VCaP (cell line): ENCODE data around the gene CHKB.

ENCODE experiments used
- H3K27ac ChIP-seq: fragments of 450-650 bp; 2 replicates; pipeline ENCODE4 v1.5.1; 2017
- TF ChIP-seq, protein P1 (sequence below): fragments of 450-650 bp; conservative IDR thresholded peaks from 2 replicates; pipeline ENCODE4 v1.5.1; 2017; ENCODE audit warnings: mild to moderate bottlenecking, moderate library complexity

CHKB gene

DNA sequence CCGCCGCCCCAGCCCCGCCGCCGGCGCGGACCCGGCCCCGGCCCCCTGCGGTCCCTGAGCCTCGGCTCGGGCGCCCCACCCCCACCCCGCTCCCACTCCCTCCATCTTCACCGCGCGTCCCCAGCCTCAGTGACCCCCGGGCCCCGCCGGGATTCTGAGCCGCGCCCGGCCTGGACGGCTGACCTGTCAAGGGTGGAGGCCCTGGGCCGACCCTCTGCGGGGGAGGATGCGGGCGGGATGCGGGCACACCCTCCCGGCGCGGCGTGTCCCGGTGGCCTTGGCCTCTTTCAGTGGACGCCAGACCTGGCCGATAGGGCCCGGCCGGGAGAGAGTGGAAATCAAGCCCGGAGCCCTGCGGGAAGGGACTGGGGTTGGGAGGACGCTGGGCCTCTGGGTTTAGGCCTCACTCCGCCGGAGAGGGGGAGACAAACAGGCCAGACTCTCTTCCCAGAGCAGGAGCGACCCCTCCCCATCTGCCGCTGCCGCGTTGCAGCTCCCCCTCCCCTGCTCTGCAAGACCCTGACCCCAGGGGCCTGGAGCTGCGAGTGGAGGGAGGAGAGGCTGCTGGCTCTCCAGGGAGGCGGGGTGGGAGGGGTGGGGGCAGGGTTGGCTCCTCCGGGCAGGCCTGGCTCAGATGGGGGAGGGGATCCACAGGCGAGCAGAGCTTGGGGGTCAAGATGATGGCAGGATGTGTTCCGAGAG lies 18.5 kb upstream of the CHKB start:
- TF ChIP-seq, protein P1, sequence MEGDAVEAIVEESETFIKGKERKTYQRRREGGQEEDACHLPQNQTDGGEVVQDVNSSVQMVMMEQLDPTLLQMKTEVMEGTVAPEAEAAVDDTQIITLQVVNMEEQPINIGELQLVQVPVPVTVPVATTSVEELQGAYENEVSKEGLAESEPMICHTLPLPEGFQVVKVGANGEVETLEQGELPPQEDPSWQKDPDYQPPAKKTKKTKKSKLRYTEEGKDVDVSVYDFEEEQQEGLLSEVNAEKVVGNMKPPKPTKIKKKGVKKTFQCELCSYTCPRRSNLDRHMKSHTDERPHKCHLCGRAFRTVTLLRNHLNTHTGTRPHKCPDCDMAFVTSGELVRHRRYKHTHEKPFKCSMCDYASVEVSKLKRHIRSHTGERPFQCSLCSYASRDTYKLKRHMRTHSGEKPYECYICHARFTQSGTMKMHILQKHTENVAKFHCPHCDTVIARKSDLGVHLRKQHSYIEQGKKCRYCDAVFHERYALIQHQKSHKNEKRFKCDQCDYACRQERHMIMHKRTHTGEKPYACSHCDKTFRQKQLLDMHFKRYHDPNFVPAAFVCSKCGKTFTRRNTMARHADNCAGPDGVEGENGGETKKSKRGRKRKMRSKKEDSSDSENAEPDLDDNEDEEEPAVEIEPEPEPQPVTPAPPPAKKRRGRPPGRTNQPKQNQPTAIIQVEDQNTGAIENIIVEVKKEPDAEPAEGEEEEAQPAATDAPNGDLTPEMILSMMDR = no peak
- H3K27ac ChIP-seq = peak overlapping the region; percentile 79

DNA sequence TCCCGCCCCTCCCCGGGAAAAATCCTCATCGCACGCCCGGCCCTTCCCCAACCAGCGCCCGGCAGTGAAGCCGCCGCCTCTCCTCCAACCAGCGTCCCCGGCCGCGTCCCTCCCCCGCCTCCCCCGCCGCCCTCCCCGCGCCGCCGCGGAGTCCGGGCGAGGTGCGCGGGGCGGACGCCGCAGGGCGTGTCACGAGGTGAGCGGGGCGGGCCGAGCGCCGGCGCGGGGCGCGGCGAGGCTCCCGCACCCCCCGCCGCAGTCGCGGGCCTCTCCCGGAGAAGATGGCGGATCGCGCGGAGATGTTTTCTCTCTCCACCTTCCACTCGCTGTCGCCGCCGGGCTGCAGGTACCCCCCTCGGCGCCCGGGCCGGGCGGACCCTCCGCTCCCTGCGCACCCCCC lies 17.9 kb upstream of the CHKB start, which contains the start of gene MAPK8IP2:
Gene MAPK8IP2, plus strand, starts transcription at position 256 of the 400 bp plus-strand sequence. Its CDS starts 26 bp downstream, at position 282.
- H3K27ac ChIP-seq = peak within 1 kb of the TSS; percentile 79
- TF ChIP-seq, protein P1 = no peak

DNA sequence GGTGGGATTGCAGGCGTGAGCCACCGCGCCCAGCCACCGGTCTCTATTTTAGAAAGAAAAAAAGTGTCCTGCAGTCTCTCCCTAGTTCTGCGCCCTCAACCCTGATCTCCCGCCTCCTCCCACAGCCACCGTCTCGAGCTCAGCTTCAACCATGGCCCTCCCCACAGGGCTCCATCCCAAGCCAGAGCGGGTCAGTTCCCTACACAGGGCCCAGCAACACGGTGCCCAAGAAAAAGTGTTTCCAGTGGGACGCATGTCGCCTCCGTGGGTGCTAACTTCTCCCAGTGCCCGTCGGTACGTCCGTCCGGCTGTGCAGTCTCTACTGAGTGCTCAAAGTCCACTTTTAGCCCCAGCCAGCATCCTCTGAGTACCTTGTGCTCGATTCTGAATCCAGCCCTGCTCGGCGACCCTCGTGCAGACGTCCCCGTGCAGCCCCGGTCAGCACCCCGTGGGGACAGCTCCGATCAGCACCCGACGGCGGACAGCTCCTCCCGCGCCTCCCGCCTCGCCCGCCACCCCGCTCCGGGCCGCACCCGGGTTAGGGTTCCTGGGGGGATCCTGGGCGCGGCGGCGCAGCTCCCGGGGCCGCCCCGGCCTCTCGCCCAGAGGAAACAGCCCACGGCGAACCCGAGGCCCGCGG lies 17.3 kb upstream of the CHKB start:
- TF ChIP-seq, protein P1 = no peak
- peak overlapping the region; percentile 79 for H3K27ac ChIP-seq

DNA sequence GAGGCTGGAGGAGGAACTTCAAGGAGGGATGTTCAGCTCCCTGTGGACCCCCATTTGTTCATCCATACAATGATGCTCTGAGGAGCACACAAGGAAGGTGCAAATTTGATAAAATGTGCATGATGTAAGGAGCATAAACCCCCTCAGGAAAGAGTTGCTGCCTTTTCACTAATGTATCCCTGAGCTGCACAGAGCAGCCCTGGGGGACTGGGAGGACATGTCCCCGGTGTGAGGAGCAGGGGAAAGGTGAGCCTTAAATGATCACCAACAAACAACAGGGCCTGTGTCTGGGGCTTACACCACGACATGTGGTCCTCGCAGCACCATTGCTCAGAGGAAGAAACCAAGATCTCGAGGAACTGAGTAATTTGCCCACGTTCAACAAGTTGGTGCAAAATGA lies 14.4 kb upstream of the CHKB start:
- TF ChIP-seq, protein P1 = no peak
- no peak overlapping the region for H3K27ac ChIP-seq

DNA sequence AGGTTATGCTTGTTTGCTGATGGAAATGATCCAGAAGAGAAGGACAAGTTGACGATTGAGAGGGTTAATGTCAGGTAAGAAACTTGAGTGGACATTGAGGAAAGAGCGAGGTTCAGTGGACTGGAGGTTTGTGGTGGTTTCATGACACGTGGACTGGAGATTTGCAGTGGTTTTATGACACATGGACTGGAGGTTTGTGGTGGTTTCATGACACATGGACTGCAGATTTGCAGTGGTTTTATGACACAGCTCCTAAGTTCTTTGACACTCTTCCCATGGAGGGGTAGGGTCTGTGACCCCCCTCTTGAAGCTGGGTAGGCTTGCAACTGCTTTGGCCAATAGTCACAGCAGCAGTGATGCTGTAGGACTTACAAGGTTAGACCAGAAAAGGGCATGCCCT lies 12.5 kb upstream of the CHKB start:
- H3K27ac ChIP-seq = no peak overlapping the region
- TF ChIP-seq, protein P1 = no peak

DNA sequence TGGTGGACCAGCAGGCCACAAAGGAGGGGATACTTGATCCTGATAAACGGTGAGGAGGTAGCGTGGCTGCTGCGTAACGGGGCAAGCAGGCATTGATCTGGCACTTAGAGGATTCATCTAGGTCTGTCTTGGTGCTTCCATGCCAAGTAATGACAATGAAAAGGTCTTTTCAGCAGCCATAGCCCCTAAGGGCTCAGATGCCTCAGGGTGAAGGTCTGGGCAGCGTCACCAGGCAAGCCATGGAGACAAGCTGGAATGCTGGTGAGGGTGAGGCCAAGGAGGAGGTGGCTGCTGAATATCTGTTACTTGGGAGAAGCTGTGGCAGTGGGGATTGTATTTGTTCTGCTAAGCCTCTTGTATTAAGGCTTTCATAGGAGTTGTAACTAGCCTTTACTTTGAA lies 4.8 kb upstream of the CHKB start:
- TF ChIP-seq, protein P1 = no peak
- no peak overlapping the region for H3K27ac ChIP-seq

DNA sequence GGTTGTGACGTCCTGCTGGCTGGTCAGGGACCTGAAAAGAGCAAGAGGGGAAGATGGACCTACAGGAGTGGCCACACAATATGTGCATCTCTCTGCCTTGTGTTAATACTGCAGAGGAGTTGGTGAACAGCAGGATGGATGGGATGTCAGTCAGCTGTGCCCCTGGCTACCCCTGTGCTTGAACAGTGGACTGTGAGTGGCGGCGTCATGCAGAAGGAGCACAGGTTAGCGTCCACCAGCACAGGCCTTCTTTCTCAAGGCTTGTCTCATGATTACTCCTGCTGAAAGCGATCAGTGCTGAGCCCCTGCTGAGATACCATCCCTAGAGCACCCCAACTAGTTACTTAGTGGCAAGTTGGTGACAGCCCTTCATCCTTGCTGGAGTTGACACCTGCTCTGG lies 3.8 kb upstream of the CHKB start:
- H3K27ac ChIP-seq = no peak overlapping the region
- TF ChIP-seq, protein P1 = no peak
